GM12873 (cell line): ENCODE results near the gene GPD1L.

ENCODE experiments used
- TF ChIP-seq, protein P1 (sequence below): IDR thresholded peaks from 2 replicates; pipeline ENCODE4 v1.5.1; 2012; ENCODE audit warnings: low read depth, mild to moderate bottlenecking, moderate library complexity, low read length, control low read depth; ENCODE audit not compliant: insufficient read depth; ENCODE audit errors: missing control alignments

Gene GPD1L

DNA sequence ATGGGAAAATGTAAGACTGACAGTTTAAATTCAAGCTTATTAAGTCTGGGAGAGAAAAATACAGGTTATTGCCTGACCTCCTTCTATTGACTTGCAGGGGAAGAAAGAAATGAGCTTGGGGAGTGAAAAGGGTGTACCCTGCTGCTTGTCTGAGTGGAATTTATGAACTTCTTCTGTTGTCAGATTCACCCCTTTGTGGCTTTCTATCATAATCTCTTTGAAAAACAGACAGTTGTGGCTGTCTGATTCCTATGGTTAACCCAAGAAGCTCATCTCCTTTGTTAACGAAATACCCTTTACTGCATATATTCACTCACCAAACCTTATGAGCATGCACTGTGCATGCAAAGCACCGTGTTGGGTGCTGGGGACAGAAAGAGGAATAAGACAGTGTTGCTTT, 22.5 kb downstream of the GPD1L start:
- TF ChIP-seq, protein P1, sequence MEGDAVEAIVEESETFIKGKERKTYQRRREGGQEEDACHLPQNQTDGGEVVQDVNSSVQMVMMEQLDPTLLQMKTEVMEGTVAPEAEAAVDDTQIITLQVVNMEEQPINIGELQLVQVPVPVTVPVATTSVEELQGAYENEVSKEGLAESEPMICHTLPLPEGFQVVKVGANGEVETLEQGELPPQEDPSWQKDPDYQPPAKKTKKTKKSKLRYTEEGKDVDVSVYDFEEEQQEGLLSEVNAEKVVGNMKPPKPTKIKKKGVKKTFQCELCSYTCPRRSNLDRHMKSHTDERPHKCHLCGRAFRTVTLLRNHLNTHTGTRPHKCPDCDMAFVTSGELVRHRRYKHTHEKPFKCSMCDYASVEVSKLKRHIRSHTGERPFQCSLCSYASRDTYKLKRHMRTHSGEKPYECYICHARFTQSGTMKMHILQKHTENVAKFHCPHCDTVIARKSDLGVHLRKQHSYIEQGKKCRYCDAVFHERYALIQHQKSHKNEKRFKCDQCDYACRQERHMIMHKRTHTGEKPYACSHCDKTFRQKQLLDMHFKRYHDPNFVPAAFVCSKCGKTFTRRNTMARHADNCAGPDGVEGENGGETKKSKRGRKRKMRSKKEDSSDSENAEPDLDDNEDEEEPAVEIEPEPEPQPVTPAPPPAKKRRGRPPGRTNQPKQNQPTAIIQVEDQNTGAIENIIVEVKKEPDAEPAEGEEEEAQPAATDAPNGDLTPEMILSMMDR, result no peak

DNA sequence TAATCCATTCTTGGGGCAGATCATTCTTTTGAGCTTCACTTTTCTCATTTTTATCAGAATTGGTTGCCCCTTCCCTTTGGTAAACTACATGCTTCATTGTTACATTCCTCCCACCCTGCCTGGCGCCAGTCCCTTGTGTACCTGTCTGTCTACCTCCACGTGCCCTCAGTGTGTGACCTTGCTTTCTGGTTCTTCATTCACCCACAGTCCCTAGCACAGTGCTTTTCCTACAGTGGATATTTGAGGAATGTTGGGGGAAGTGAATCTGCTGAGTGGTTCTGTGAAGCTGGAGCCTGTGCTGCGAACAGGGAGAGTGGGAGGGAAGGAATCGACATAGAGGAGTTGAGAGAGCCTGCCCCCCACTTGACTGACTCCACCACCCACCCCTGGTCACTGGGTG, 23.4 kb downstream of the GPD1L start:
- TF ChIP-seq, protein P1, result no peak

DNA sequence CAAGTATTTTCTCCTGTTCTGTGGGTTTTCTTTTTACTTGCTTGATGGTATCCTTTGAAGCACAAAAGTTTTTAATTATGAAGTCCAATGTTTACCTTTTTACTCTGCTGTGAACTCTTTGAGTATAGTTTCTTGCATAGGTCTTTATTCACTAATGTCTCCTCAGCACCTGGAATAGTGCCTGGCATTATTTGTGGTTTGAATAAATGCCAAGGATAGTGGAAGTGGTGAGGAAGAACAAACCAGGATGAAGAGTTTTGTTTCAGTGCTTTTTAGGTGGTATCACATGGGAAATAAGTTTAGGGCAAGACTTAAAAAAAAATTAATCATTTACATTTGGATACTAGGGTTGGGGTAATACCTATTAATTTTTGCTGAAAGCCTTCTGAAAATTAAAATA, 25.7 kb downstream of the GPD1L start:
- TF ChIP-seq, protein P1, result no peak

GRCh38 chr3:32132706-32133105, 26.3 kb downstream of the GPD1L start:
- TF ChIP-seq, protein P1, result no peak

- TF ChIP-seq, protein P1, result no peak
These were observed 30.3 kb downstream of the GPD1L start for GRCh38 chr3:32136703-32137102.

GRCh38 chr3:32137870-32138269, 31.4 kb downstream of the GPD1L start:
- TF ChIP-seq, protein P1, result no peak

- TF ChIP-seq, protein P1, result no peak
These were observed 32.2 kb downstream of the GPD1L start for GRCh38 chr3:32138545-32139104.
